ENCODE measurements around the gene CFAP53. TPM values are rescaled to one million over a fixed set of nuclear protein-coding genes. Genes with fewer than 3 reads are reported as not detected.
"Not testable (repeated sequence)": the region's sequence is repeated elsewhere in the genome, so short reads cannot be mapped to it uniquely, and the experiment has no call there.

The CFAP53 gene
- total RNA-seq, 1 donor from 2014 or later = 0.16 TPM

DNA sequence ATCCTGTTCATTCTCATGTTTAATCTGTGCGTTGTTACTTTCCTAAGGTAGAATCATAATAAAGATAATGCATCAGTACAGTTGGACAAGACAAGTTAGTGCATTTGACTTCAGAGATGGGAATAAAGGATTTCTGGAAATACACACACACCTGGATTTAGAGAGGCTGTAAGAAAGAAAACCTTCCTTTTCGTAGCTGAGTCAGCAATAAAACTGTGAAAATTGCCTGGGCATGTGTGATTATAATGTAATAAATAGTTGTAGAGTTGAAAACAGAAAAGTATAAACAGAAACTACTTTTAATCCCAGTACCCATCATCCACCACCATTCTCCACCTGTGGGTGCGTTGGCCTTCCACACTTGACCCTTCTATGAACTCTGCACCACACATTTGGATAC lies 15.4 kb downstream of the CFAP53 start:
- no peaks in the 10 kb centered on the region for H3K27me3 ChIP-seq (ENCODE audit: low read depth)
- H3K27ac ChIP-seq (replicated peaks) = no peak overlapping the region
- DNase-seq = no peak
- H3K9me3 ChIP-seq (replicated peaks) = no peaks in the 10 kb centered on the region
- TF ChIP-seq, protein P1, sequence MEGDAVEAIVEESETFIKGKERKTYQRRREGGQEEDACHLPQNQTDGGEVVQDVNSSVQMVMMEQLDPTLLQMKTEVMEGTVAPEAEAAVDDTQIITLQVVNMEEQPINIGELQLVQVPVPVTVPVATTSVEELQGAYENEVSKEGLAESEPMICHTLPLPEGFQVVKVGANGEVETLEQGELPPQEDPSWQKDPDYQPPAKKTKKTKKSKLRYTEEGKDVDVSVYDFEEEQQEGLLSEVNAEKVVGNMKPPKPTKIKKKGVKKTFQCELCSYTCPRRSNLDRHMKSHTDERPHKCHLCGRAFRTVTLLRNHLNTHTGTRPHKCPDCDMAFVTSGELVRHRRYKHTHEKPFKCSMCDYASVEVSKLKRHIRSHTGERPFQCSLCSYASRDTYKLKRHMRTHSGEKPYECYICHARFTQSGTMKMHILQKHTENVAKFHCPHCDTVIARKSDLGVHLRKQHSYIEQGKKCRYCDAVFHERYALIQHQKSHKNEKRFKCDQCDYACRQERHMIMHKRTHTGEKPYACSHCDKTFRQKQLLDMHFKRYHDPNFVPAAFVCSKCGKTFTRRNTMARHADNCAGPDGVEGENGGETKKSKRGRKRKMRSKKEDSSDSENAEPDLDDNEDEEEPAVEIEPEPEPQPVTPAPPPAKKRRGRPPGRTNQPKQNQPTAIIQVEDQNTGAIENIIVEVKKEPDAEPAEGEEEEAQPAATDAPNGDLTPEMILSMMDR (IDR thresholded peaks at IDR 0.05; ENCODE audit: borderline replicate concordance) = no peak
- intact Hi-C loops (cut with micrococcal nuclease) = no loop called here
- H3K4me1 ChIP-seq = no peaks in the 10 kb centered on the region
- no peaks in the 10 kb centered on the region for H3K36me3 ChIP-seq
- H3K4me3 ChIP-seq = no peak overlapping the region

DNA sequence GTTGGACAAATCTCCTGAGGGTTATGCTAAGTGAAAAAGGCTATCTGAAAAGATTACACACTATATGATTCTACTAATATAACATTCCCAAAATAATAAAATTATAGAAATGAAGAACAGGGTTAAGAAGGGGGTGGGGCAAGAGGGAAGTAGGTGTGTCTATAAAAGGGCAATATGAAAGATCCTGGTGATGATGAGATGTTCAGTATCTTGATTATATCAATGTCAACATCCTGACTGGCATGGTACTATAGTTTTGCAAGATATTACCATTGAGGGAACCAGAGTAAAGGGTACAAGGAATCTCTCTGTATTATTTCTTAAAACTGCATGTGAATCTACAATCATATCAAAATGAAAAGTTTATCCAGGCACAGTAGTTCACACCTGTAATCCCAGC lies 16.7 kb downstream of the CFAP53 start:
- TF ChIP-seq, protein P1 (IDR thresholded peaks at IDR 0.05; ENCODE audit: borderline replicate concordance) = no peak
- Histone ChIP-seq H3K9me3 (replicated peaks) (no peaks in the 10 kb centered on the region), H3K27me3 (ENCODE audit: low read depth) (no peaks in the 10 kb centered on the region), H3K36me3 (no peaks in the 10 kb centered on the region), H3K4me1 (no peaks in the 10 kb centered on the region), H3K4me3 (no peak overlapping the region), H3K27ac (replicated peaks) (no peak overlapping the region)
- no peak for DNase-seq
- intact Hi-C loops (cut with micrococcal nuclease) = no loop called here

DNA sequence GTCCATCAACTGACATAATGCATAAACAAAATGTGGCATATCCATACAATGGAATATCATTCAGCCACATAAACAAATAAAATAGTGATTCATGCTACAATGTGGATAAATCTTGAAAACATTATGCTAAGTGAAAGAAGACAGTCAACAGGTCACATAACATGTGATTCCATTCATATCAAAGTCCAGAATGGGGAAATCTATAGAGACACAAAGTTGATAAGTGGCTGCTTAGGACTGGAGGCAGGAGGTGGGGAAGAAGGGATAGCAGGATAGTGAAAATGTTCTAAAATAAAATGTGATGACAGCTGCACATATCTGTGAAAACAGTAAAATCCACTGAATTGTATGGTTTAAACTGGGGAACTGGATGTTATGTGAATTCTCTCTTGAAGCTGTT lies 18.7 kb downstream of the CFAP53 start:
- TF ChIP-seq, protein P1 (IDR thresholded peaks at IDR 0.05; ENCODE audit: borderline replicate concordance) = no peak
- DNase-seq = no peak
- no peaks in the 10 kb centered on the region for H3K4me1 ChIP-seq
- H3K36me3 ChIP-seq = no peaks in the 10 kb centered on the region
- no peak overlapping the region for H3K27ac ChIP-seq (replicated peaks)
- no peaks in the 10 kb centered on the region for H3K9me3 ChIP-seq (replicated peaks)
- H3K27me3 ChIP-seq (ENCODE audit: low read depth) = no peaks in the 10 kb centered on the region
- no peak overlapping the region for H3K4me3 ChIP-seq
- intact Hi-C loops (cut with micrococcal nuclease) = no loop called here

DNA sequence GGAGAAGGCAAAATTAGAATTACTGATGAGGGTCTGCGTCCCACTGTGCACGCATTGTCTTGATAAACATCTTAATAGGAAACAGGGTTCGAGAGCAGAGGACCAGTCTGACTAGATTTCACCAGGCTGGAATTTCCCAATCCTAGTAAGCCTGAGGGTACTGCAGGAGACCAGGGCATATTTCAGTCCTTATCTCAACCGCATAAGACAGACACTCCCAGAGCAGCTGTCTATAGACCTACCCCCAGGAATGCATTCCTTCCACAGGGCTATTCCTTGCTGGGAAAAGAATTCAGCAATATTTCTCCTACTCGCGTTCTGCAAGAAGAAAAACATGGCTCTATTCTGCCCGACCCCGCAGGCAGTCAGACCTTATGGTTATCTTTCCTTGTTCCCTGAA lies 24.5 kb downstream of the CFAP53 start:
- DNase-seq; H3K27me3 ChIP-seq (ENCODE audit: low read depth); intact Hi-C loops (cut with micrococcal nuclease); H3K27ac ChIP-seq (replicated peaks); H3K4me3 ChIP-seq; H3K4me1 ChIP-seq; H3K36me3 ChIP-seq: not testable (repeated sequence)
- H3K9me3 ChIP-seq (replicated peaks) = peaks cover 21% of the 10 kb centered on the region

DNA sequence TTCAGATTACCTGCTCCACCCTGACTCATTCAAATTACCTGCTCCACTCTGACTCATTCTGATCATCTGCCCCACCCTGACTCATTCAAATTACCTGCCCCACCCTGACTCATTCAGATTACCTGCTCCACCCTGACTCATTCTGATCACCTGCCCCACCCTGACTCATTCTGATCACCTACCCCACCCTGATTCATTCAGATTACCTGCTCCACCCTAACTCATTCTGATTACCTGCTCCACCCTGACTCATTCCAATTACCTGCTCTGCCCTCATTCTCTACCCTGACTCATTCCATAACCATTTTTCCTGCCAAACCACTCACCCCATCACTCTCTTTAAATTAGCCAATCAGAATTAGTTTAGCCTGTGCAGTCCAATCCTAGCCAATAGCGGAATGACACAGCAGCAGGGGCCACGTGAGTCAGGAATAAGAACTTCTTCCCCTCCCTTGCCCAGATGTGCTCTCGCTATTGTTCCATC lies 26.2 kb downstream of the CFAP53 start:
- no peaks in the 10 kb centered on the region for H3K4me1 ChIP-seq
- H3K27ac ChIP-seq (replicated peaks) = no peak overlapping the region
- intact Hi-C loops (cut with micrococcal nuclease) = no loop called here
- H3K27me3 ChIP-seq (ENCODE audit: low read depth) = peaks cover 8% of the 10 kb centered on the region
- no peaks in the 10 kb centered on the region for H3K36me3 ChIP-seq
- no peak overlapping the region for H3K4me3 ChIP-seq
- no peak for DNase-seq
- TF ChIP-seq, protein P1 (IDR thresholded peaks at IDR 0.05; ENCODE audit: borderline replicate concordance) = no peak
- H3K9me3 ChIP-seq (replicated peaks) = peaks cover 21% of the 10 kb centered on the region

DNA sequence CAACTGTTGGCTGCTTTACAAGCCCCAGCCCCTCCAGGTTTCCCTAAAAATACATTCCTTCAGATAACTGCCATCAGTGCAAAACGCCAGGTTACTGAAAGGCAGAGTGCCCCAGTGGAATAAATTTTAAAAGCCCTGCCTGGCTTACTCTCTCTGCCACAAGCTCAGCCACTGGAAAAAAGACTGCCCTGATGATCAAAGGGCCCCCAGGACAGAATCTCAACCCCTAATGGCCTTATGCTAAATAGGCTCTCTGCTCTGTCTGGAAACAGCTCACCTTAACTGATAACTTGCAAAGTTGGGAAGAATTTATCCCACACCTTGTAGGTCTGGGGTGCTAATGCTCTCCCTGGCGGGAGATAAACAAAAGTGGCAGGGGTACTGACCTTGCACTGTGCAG lies 33.9 kb downstream of the CFAP53 start:
- no peak for DNase-seq
- Histone ChIP-seq H3K36me3 (no peaks in the 10 kb centered on the region), H3K9me3 (replicated peaks) (no peaks in the 10 kb centered on the region), H3K27ac (replicated peaks) (no peak overlapping the region), H3K27me3 (ENCODE audit: low read depth) (peaks cover 33% of the 10 kb centered on the region), H3K4me3 (no peak overlapping the region), H3K4me1 (no peaks in the 10 kb centered on the region)
- TF ChIP-seq, protein P1 (IDR thresholded peaks at IDR 0.05; ENCODE audit: borderline replicate concordance) = no peak
- intact Hi-C loops (cut with micrococcal nuclease) = no loop called here

Data from left ventricle myocardium inferior (tissue), 1 donor.